A549 (cell line): ENCODE measurements around the gene SUMO3.
A peak's percentile ranks its signal among the peaks of the same experiment; 100 is the strongest.

Experiments used
- CTCF ChIP-seq: fragments of >200 bp; sonication (Bioruptor Twin); formaldehyde crosslinking; IDR thresholded peaks from 3 replicates; pipeline ENCODE4 v1.5.1; 2016
- EP300 ChIP-seq, 2 experiments: fragments of >200 bp; sonication (Bioruptor Twin); formaldehyde crosslinking; IDR thresholded peaks; 2 replicates in 1 of 2; 3 replicates in 1 of 2; pipeline ENCODE4 v1.6.1; 2016 to 2017
- MAX ChIP-seq: IDR thresholded peaks from 2 replicates; pipeline ENCODE4 v1.6.1; 2012
- MAZ ChIP-seq: fragments of 150-350 bp; IDR thresholded peaks from 2 replicates; pipeline ENCODE4 v1.6.1; 2014; ENCODE audit warnings: antibody characterized with exemption, low read depth, low read length, borderline replicate concordance
- POLR2A ChIP-seq: IDR thresholded peaks from 2 replicates; pipeline ENCODE4 v1.6.1; 2012; ENCODE audit warnings: mild to moderate bottlenecking, low read length

DNA sequence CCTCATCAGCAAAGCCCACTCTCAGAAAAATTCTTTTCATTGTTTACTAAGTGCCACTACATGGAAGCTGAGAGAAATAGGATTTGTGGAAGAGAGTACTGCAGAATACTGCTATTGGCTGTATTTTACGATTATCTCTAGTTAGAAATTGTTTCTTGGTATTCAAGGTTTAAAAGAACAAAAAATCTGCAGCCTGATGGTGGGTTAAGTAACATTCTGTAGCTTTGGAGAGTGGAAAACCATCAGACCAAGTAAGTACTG lies 28.3 kb upstream of the SUMO3 start:
- peak; percentile 0; the same call in 1 of the 3 replicates for TF ChIP-seq CTCF
- TF ChIP-seq MAZ, result no peak
- no peak for TF ChIP-seq EP300 (IDR thresholded peaks at IDR 0.05)
- no peak for TF ChIP-seq MAX
- TF ChIP-seq POLR2A, result no peak
